IPS-20b (cell line): ENCODE results near the gene GPR42.

Experiments used
- H3K27ac ChIP-seq: one replicate; pipeline ENCODE4 v1.5.1; 2013; ENCODE audit warnings: low read length
- H3K27me3 ChIP-seq: 2 replicates; pipeline ENCODE4 v1.6.1; 2013; ENCODE audit warnings: mild to moderate bottlenecking, low read length, inconsistent platforms; ENCODE audit not compliant: insufficient read depth
- H3K36me3 ChIP-seq: 2 replicates; pipeline ENCODE4 v1.6.1; 2013; ENCODE audit warnings: low read depth, mild to moderate bottlenecking, inconsistent platforms, low read length, moderate library complexity; ENCODE audit not compliant: insufficient read depth
- H3K4me1 ChIP-seq: 2 replicates; pipeline ENCODE4 v1.6.1; 2013; ENCODE audit warnings: mild to moderate bottlenecking, control low read depth, inconsistent platforms, low read length, moderate library complexity; ENCODE audit not compliant: insufficient read depth
- H3K4me3 ChIP-seq: 2 replicates; pipeline ENCODE4 v1.5.1; 2013; ENCODE audit warnings: mild to moderate bottlenecking, low read length, inconsistent platforms
- H3K9ac ChIP-seq: 2 replicates; pipeline ENCODE4 v1.6.1; 2013; ENCODE audit warnings: low read depth, mild to moderate bottlenecking, inconsistent platforms, low read length, moderate library complexity
- H3K9me3 ChIP-seq: 2 replicates; pipeline ENCODE4 v1.6.1; 2013; ENCODE audit warnings: mild to moderate bottlenecking, low read depth, low read length, inconsistent platforms; ENCODE audit not compliant: insufficient read depth

The GPR42 gene, protein sequence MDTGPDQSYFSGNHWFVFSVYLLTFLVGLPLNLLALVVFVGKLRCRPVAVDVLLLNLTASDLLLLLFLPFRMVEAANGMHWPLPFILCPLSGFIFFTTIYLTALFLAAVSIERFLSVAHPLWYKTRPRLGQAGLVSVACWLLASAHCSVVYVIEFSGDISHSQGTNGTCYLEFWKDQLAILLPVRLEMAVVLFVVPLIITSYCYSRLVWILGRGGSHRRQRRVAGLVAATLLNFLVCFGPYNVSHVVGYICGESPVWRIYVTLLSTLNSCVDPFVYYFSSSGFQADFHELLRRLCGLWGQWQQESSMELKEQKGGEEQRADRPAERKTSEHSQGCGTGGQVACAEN

DNA sequence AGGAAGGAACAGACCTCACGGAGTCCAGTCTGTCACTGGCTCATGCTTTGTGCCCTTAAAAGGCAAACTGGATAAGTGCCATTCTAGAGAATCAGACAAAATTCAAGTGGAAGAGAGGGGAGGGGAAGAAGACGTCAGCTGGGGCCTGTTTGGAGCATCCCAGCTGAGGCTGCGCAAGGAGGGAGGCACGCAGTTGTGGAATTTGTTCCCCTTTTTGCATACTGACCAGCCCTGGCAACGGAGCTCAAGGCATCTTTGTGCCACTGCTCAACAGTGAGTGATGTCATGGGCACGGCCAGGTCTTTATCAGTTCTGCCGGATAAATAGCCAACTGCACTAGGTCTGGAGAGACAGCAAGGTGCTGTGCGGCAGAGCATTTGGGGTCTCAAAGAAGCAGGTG, at the start of gene GPR42:
Gene GPR42, plus strand, starts transcription at position 347 of the 400 bp plus-strand sequence. CDS start 292 bp downstream, outside the sequence.
- Histone ChIP-seq H3K36me3 (no peaks in the 10 kb centered on the region), H3K27ac (no peak within 1 kb of the TSS), H3K9ac (no peak within 1 kb of the TSS), H3K27me3 (no peaks in the 10 kb centered on the region), H3K9me3 (no peaks in the 10 kb centered on the region), H3K4me1 (no peaks in the 10 kb centered on the region), H3K4me3 (no peak within 1 kb of the TSS)

DNA sequence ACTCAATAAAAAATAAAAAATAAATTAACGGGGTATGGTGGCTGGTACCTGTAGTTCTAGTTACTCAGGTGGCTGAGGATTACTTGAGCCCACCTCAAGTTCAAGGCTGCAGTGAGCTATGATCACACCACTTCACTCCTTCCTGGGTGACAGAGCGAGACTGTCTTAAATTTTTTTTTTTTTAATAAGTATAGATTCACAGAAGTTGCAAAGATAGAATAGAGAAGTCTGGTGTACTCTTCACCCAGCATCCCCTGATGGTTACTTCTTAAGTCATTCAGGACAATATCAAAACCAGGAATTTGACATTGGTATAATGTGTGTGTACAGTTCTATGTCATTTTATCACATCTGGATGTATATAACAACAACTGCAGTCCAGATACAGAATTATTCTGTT, 49.6 kb upstream of the GPR42 start:
- no peak overlapping the region for H3K9ac ChIP-seq

DNA sequence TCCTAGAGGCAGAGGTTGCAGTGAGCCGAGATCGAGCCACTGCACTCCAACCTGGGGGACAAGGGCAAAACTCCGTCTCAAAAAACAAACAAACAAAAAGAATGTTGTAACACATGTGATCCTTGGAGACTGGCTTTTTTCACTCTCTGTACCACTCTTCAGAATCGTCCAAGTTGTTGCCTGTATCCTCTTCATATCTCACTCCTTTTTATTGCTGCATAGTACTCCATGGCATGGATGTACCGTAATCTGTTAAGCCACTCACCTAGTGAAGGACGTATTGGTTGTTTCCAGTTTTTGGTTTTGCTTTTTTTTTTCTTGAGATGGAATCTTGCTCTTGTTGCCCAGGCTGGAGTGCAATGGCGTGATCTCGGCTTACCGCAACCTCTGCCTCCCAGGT, 48.9 kb upstream of the GPR42 start:
- Histone ChIP-seq H3K9ac (no peak overlapping the region), H3K9me3 (peaks cover 5% of the 10 kb centered on the region), H3K27me3 (no peaks in the 10 kb centered on the region), H3K36me3 (no peaks in the 10 kb centered on the region), H3K4me3 (no peak overlapping the region), H3K4me1 (no peaks in the 10 kb centered on the region), H3K27ac (no peak overlapping the region)

More for the DNA sequence above, 49.6 kb upstream of the GPR42 start:
- no peak overlapping the region for H3K27ac ChIP-seq
- no peak overlapping the region for H3K4me3 ChIP-seq
- no peaks in the 10 kb centered on the region for H3K27me3 ChIP-seq
- H3K36me3 ChIP-seq, result no peaks in the 10 kb centered on the region
- H3K4me1 ChIP-seq, result no peaks in the 10 kb centered on the region
- H3K9me3 ChIP-seq, result peaks cover 5% of the 10 kb centered on the region

DNA sequence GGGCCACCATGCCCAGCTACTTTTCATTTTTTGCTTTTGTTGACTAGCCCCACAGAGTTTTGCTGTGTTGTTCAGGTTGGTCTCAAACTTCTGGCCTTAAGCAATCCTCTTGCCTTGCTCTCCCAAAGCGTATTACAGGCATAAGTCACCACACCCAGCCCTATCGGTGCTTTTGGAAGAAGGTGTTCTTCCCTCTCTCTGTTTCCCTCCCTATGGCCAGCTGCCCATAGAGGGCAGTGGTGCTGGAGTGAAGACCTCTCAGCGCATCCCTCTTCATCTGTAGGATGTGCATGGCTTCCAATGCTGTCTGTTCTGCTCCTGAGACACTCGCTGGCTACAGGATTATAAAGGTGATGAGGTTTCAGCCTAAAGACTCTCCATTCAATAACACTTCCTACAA, 43.2 kb upstream of the GPR42 start:
- Histone ChIP-seq H3K27ac (no peak overlapping the region), H3K9me3 (no peaks in the 10 kb centered on the region), H3K9ac (no peak overlapping the region), H3K4me1 (no peaks in the 10 kb centered on the region; the same call in 1 of the 2 replicates), H3K36me3 (no peaks in the 10 kb centered on the region), H3K27me3 (no peaks in the 10 kb centered on the region), H3K4me3 (no peak overlapping the region)

DNA sequence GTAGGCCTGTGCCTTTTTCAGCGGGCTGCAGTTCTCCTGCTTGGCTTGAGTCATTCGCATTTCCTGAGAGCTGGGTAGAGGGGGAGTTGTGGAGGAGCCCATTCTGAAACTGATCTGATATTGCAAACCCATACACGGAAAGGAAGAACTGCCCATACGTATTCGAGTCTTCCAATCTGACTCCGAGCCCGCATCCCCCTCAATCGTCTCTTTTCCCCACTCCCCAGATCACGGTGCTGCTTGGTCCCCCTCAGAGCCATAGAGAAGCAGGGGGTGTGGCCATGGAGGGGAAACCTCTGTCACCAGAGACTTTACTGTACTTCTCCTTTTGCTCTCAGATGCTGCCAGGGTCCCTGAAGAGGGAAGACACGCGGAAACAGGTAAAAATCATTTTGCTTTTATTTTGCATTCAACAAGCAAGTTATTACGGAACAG, 42.0 kb upstream of the GPR42 start, which contains the start of gene CD22:
Gene CD22, plus strand, starts transcription at position 337 of the 435 bp plus-strand sequence. CDS start 2,854 bp downstream, outside the sequence.
- no peak within 1 kb of the TSS for H3K4me3 ChIP-seq

DNA sequence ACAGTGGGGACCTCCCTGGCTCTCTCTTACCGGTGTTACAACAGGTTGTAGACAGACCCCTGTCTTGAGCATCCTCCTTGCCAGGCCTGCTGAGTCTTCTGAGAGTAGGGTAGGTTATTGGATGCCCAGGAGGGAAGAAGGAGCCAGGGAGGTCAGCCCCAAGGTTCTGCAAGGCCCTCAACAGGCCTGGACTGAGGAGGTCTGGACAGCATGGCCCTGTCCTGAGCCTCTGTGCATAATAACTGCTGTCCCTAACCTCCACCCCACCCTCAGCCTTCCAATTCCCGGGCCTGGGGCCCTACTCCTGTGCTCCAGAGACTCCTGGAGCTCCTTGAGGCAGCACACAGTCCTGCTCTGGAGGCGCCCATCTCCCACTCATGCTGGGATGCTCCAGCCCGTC, 41.5 kb upstream of the GPR42 start:
- H3K27ac ChIP-seq, result no peak overlapping the region
- H3K4me1 ChIP-seq, result no peaks in the 10 kb centered on the region; the same call in 1 of the 2 replicates
- H3K27me3 ChIP-seq, result no peaks in the 10 kb centered on the region
- no peaks in the 10 kb centered on the region for H3K9me3 ChIP-seq
- no peak overlapping the region for H3K4me3 ChIP-seq
- no peak overlapping the region for H3K9ac ChIP-seq
- no peaks in the 10 kb centered on the region for H3K36me3 ChIP-seq

More for the DNA sequence above, 42.0 kb upstream of the GPR42 start, which contains the start of gene CD22:
- no peaks in the 10 kb centered on the region for H3K9me3 ChIP-seq
- H3K4me1 ChIP-seq, result no peaks in the 10 kb centered on the region; the same call in 1 of the 2 replicates
- H3K27ac ChIP-seq, result no peak within 1 kb of the TSS
- no peaks in the 10 kb centered on the region for H3K27me3 ChIP-seq
- H3K36me3 ChIP-seq, result no peaks in the 10 kb centered on the region
- no peak within 1 kb of the TSS for H3K9ac ChIP-seq

DNA sequence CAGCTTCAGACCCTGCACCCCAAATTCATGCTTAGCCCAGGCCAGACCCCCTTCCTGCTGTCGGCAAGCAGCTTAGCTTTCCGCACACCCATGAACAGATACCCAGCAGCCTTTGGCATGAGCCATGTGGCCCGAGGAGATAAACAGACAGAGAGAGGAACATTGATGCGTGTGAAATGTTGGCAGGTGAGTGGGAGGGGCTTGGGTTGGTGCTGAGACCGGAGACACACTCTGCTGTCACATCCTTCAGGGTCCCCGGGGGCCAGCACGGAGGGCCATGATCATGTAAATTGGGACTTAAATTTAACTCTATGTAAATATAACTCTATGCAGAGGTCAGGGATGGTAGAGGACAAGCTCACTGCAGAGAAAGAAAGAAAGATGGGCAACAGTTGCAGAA, 40.4 kb upstream of the GPR42 start:
- Histone ChIP-seq H3K4me3 (no peak overlapping the region), H3K27ac (no peak overlapping the region), H3K9ac (no peak overlapping the region), H3K27me3 (no peaks in the 10 kb centered on the region), H3K4me1 (no peaks in the 10 kb centered on the region; the same call in 1 of the 2 replicates), H3K36me3 (no peaks in the 10 kb centered on the region), H3K9me3 (no peaks in the 10 kb centered on the region)

DNA sequence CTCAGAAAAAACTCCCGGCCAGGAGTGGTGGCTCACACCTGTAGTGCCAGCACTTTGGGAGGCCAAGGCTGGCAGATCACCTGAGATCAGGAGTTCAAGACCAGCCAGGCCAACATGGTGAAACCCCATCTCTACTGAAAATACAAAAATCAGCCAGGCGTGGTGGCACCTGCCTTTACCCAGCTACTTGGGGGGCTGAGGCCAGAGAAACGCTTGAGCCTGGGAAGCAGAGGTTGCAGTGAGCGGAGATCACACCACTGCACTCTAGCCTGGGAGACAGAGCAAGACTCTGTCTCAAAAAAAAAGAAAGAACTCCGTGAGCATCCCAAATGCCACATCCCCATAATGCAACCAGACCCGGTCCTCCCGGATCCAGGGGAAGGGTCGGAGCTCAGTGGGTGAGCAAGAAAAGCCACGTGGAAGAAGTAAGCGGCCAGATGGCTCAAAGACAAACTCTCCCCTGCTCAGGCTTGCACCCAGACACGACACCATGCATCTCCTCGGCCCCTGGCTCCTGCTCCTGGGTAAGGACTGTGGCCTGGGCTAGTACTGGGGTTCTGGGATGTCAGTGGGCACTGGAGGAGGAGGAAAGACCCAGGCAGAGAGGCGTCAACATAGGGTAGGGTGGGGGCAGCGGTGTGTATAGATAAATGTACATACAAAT, 39.2 kb upstream of the GPR42 start:
- Histone ChIP-seq H3K9ac (no peak overlapping the region), H3K27ac (no peak overlapping the region), H3K36me3 (no peaks in the 10 kb centered on the region), H3K4me1 (no peaks in the 10 kb centered on the region; the same call in 1 of the 2 replicates), H3K4me3 (no peak overlapping the region), H3K9me3 (no peaks in the 10 kb centered on the region), H3K27me3 (no peaks in the 10 kb centered on the region)

DNA sequence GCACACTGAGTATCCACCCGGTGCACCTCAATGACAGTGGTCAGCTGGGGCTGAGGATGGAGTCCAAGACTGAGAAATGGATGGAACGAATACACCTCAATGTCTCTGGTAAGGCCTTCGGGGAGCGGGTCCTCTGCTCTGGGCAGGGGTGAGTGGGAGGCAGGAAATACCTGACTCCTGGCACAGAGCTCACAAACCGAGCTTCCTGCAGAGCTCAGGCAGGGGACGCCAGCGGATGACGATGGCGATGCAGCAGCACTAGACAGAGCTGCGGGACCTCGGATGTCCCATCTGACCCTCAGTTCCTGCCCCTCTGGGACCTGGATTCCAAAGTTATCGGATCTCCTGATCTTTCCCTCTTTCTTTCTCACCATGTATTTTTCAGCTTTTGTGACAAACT, 38.1 kb upstream of the GPR42 start:
- Histone ChIP-seq H3K36me3 (no peaks in the 10 kb centered on the region), H3K27me3 (no peaks in the 10 kb centered on the region), H3K4me1 (no peaks in the 10 kb centered on the region; the same call in 1 of the 2 replicates), H3K9me3 (no peaks in the 10 kb centered on the region), H3K9ac (no peak overlapping the region), H3K27ac (no peak overlapping the region), H3K4me3 (no peak overlapping the region)

DNA sequence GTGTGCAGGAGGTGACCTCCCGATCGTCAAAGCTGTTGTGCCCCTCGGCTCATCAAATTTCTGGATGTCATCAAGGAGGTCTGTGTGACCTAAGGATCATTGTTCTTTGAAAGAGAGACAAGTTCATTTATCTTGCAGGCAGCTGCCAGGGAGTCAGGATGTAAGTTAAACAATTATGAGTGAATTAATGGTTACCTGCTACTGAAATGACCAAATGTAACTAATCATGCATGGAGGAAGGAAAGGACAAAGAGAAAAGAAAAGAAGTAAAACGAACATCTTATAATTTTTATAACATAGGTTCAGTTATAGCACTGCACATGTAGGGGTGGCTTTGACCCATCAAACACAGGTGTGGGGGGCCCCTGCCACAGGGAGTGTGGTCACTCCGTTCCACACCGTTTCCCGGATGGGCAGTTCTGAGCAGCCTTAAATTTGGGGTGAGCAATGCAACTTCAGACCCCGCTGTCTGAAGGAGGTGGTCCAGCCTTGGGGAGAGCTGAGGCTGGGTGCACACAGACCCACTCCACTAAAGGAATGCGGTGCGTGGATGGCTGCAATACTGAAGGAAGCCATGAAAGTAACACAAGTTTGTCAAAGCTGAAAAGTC, 36.6 kb upstream of the GPR42 start:
- Histone ChIP-seq H3K27ac (no peak overlapping the region), H3K9me3 (no peaks in the 10 kb centered on the region), H3K36me3 (no peaks in the 10 kb centered on the region), H3K9ac (no peak overlapping the region), H3K4me3 (no peak overlapping the region), H3K4me1 (no peaks in the 10 kb centered on the region), H3K27me3 (no peaks in the 10 kb centered on the region)

DNA sequence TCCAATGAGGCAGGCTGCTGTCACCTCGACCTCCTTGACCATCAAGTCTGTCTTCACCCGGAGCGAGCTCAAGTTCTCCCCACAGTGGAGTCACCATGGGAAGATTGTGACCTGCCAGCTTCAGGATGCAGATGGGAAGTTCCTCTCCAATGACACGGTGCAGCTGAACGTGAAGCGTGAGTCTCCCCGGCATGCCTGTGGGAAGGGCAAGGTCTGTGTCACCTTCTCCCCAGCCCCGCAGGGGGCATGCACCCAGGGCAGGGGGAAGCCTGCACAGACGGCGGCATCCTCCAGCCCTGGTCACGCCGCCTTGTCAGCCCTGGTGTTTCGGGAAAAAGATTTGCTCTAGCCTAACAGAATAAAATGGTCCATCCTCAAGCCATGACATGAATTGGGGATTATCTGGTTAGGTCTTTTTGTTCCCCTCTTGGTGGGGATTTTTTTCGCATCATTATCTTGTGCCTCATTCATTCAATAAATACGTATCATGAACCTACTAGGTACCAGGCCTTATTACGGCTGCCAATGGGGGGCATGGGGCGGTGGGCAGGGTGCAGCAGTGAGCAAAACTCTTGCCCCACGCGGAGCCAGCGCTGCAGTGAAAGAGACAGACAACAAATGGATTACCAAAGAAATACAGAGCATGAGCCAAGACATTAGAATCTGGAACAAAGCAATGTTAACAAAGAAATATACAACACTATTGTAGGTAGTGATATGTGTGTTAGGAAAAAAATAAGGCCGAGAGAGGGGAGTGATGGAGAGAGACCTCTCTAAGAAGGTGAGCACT, 34.5 kb upstream of the GPR42 start:
- Histone ChIP-seq H3K27ac (no peak overlapping the region), H3K4me3 (no peak overlapping the region), H3K9me3 (no peaks in the 10 kb centered on the region), H3K4me1 (no peaks in the 10 kb centered on the region), H3K27me3 (no peaks in the 10 kb centered on the region), H3K9ac (no peak overlapping the region), H3K36me3 (no peaks in the 10 kb centered on the region)
